ELF-1 (cell line): ENCODE results near the gene ZNF814.
"Not testable (repeated sequence)": the region's sequence is repeated elsewhere in the genome, so short reads cannot be mapped to it uniquely, and the experiment has no call there.

Experiments used
- DNase-seq: peaks from one replicate; pipeline ENCODE4 v3.0.0-alpha.2; 2016; ENCODE audit warnings: low read depth, low spot score

ZNF814 gene

GRCh38 chr19:57888560-57889231 is at the start of gene ZNF814:
Gene ZNF814 (minus strand): TSS chr19:57889037. CDS start chr19:57888802, 235 bp downstream.
- peak; percentile 98 for DNase-seq

- DNase-seq = no peak
Observed at GRCh38 chr19:57935731-57936130, 46.9 kb upstream of the ZNF814 start.

- DNase-seq = peak; percentile 88
Observed at GRCh38 chr19:57934820-57935665, 46.2 kb upstream of the ZNF814 start, which contains the start of gene ZNF418. Gene ZNF418 (minus strand): TSS chr19:57935402. CDS start chr19:57933822, 1,580 bp downstream.

GRCh38 chr19:57927587-57927986 is 38.8 kb upstream of the ZNF814 start:
- DNase-seq = no peak

- DNase-seq = peak; percentile 99
Observed at GRCh38 chr19:57916168-57916995, 27.5 kb upstream of the ZNF814 start, which contains the start of gene ZNF417. Gene ZNF417 (minus strand): TSS chr19:57916592. CDS start chr19:57916411, 181 bp downstream.

GRCh38 chr19:57914531-57914930 is 25.7 kb upstream of the ZNF814 start:
- no peak for DNase-seq

GRCh38 chr19:57907394-57907793 is 18.6 kb upstream of the ZNF814 start:
- DNase-seq = no peak

GRCh38 chr19:57905258-57905657 is 16.4 kb upstream of the ZNF814 start:
- no peak for DNase-seq

- DNase-seq = no peak
Observed at GRCh38 chr19:57903618-57904184, 14.9 kb upstream of the ZNF814 start.

- DNase-seq = peak; percentile 7
Observed at GRCh38 chr19:57900311-57900710, 11.5 kb upstream of the ZNF814 start.

GRCh38 chr19:57890706-57891105 is 1.9 kb upstream of the ZNF814 start:
- DNase-seq = peak; percentile 44

- DNase-seq = peak; percentile 61
Observed at GRCh38 chr19:57888107-57888559, 704 bp downstream of the ZNF814 start.

GRCh38 chr19:57887195-57887941 is 1.5 kb downstream of the ZNF814 start:
- peak; percentile 83 for DNase-seq

- peak; percentile 49 for DNase-seq
Observed at GRCh38 chr19:57886046-57886445, 2.8 kb downstream of the ZNF814 start.

- DNase-seq = not testable (repeated sequence)
Observed at GRCh38 chr19:57873883-57874799, 14.7 kb downstream of the ZNF814 start.

- no peak for DNase-seq
Observed at GRCh38 chr19:57872450-57872849, 16.4 kb downstream of the ZNF814 start.

- no peak for DNase-seq
Observed at GRCh38 chr19:57870225-57870624, 18.6 kb downstream of the ZNF814 start.

GRCh38 chr19:57869655-57870054 is 19.2 kb downstream of the ZNF814 start:
- DNase-seq = not testable (repeated sequence)

GRCh38 chr19:57867868-57868492 is 20.9 kb downstream of the ZNF814 start:
- DNase-seq = peak; percentile 33
